Natural killer cell treated with Interleukin-12 subunit alpha and Interleukin-12 subunit beta and Interleukin-15 and Interleukin-18, amount 100 ng/mL, for 72 hours (primary cell): Measurements from ENCODE around the gene RPL15. TPM values are rescaled to one million over a fixed set of nuclear protein-coding genes. Genes with fewer than 3 reads are reported as not detected.
"Not testable (repeated sequence)": the region's sequence is repeated elsewhere in the genome, so short reads cannot be mapped to it uniquely, and the experiment has no call there.

ENCODE experiments used
- ATAC-seq, 2 donors: fragments of 150-1000 bp; cut with Tn5 transposase in 1 of 2; sonication (Bioruptor Pico), chemical (Tn5 transposase) in 1 of 2; 2 replicates each; pipeline ENCODE4 v1.10.0; 2021
- DNase-seq: peaks from one replicate; pipeline ENCODE4 v3.0.0; 2022; ENCODE audit warnings: low spot score
- H3K27ac Mint-ChIP-seq, 2 donors: 1 replicate in 1 of 2; 2 replicates in 1 of 2; pipeline ENCODE4 v1.8.0; 2022; ENCODE audit warnings: mixed read lengths in 2 of 2, mild to moderate bottlenecking in 1 of 2, moderate library complexity in 1 of 2
- H3K27me3 Mint-ChIP-seq, 2 donors: 1 replicate in 1 of 2; 2 replicates in 1 of 2; pipeline ENCODE4 v1.8.0; 2022; ENCODE audit warnings: mixed read lengths in 2 of 2
- H3K36me3 Mint-ChIP-seq: one replicate; pipeline ENCODE4 v1.8.0; 2022; ENCODE audit warnings: mixed read lengths
- H3K4me1 Mint-ChIP-seq, 2 donors: 1 replicate in 1 of 2; 2 replicates in 1 of 2; pipeline ENCODE4 v1.8.0; 2022; ENCODE audit warnings: low read depth in 2 of 2, mixed read lengths in 2 of 2, mild to moderate bottlenecking in 1 of 2
- H3K4me3 Mint-ChIP-seq: one replicate; pipeline ENCODE4 v1.8.0; 2022; ENCODE audit warnings: mixed read lengths
- H3K9me3 Mint-ChIP-seq: 2 replicates; pipeline ENCODE4 v1.8.0; 2022; ENCODE audit warnings: mixed read lengths
- total RNA-seq, 2 donors: library from RNA; stranded (reverse); gene quantifications; one replicate each; pipeline ENCODE4 v1.2.3, GENCODE V29; 2022

RPL15 gene
- total RNA-seq, 2 donors from 2014 or later: 1,150 to 1,334 TPM

DNA sequence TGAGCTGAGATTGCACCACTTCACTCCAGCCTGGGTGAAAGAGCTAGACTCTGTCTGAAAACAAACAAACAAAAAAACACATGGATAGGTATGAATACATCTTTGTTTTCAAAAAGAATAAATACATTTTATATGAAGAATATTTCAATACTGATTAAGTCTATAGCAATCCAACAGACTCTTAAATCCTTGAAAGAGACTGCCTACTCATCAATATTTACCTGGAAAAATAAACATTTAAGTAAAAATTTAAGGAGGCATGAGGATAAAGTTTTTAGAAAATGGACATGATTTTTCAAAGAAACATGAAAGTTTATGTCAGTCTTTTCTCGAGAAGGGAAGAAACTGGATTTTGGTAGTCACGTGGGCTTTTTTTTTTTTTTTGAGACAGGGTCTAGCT, 5.5 kb upstream of the RPL15 start:
- no peaks in the 10 kb centered on the region for H3K9me3 Mint-ChIP-seq
- H3K4me3 Mint-ChIP-seq: no peak overlapping the region
- H3K4me1 Mint-ChIP-seq: peaks cover 7 to 19% of the 10 kb centered on the region in 2 donors
- DNase-seq: no peak
- ATAC-seq: no peak
- peaks cover 5 to 7% of the 10 kb centered on the region in 2 donors for H3K27me3 Mint-ChIP-seq
- peaks cover 6% of the 10 kb centered on the region for H3K36me3 Mint-ChIP-seq
- H3K27ac Mint-ChIP-seq: no peak overlapping the region

DNA sequence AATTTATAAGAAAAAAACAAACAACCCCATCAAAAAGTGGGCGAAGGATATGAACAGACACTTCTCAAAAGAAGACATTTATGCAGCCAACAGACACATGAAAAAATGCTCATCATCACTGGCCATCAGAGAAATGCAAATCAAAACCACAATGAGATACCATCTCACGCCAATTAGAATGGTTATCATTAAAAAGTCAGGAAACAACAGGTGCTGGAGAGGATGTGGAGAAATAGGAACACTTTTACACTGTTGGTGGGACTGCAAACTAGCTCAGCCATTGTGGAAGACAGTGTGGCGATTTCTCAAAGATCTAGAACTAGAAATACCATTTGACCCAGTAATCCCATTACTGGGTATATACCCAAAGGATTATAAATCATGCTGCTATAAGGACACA, 4.6 kb upstream of the RPL15 start:
- not testable (repeated sequence) for H3K9me3 Mint-ChIP-seq, ATAC-seq, H3K27ac Mint-ChIP-seq, H3K27me3 Mint-ChIP-seq, DNase-seq, H3K36me3 Mint-ChIP-seq, H3K4me3 Mint-ChIP-seq
- peaks cover 7 to 19% of the 10 kb centered on the region in 2 donors for H3K4me1 Mint-ChIP-seq

DNA sequence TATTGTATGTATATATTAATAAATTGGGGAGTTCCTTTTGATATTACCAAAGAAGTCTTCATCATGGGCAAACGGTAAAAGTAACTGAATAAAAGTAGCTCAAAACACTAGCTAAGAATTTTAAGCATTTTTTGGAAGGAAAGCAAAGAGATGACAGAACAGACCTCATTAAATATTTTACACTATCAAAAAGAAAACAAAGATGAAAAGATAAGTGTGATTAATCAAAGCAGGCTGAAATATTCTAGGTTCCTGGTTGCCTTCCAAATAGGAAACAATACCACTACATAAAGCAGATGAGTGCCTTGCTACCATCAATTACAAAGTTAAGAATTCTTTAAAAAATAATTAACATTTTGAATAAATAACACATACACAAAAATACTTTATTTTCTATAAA, 3.8 kb upstream of the RPL15 start:
- Mint-ChIP-seq H3K4me1 (peaks cover 14 to 27% of the 10 kb centered on the region in 2 donors), H3K4me3 (no peak overlapping the region), H3K27me3 (peaks cover 5 to 7% of the 10 kb centered on the region in 2 donors), H3K9me3 (no peaks in the 10 kb centered on the region), H3K27ac (no peak overlapping the region), H3K36me3 (peaks cover 15% of the 10 kb centered on the region)
- DNase-seq: no peak
- no peak for ATAC-seq

DNA sequence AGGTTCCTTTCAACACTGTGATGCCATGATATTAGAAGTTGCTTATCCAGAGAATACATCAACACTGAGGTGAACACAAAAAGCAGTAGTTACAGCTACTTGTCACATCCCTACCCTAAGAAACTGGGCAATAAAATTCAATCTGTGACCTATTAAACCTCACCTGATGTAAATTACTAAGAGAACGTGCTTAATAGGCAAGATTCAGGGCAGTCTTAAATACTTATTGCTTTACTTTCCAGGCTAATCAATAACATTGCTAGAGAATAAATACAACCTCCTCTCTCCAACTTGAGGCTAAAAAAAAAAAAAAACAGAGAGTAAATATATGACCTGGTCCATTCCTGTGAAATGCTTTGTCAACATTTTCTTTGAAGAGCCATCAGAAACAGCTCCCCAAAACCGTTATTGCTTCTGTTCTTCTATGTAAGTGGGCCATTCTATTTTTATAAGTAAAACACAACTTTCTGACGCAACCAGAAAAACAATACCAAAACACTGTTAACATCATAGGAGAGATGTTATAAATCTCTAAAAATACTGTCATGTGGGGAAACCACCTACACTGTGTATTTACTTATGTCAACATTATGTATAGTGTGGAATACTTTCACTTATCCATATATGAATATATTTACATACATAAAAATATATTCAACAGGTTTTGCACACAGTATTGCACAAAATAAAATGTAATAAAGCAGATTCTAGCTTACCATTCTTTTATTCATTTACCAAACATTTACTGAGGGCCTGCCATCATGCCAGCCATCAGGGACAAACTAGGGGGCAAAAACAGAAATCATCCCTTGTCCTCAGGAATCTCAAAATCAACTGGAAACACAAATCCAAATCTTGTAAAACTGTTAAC, 2.8 kb upstream of the RPL15 start:
- ATAC-seq (no peak), DNase-seq (no peak)
- H3K4me3 Mint-ChIP-seq: no peak overlapping the region
- no peak overlapping the region for H3K27ac Mint-ChIP-seq
- H3K9me3 Mint-ChIP-seq: no peaks in the 10 kb centered on the region
- H3K36me3 Mint-ChIP-seq: peaks cover 24% of the 10 kb centered on the region
- H3K27me3 Mint-ChIP-seq: peaks cover 5 to 7% of the 10 kb centered on the region in 2 donors
- peaks cover 23 to 36% of the 10 kb centered on the region in 2 donors for H3K4me1 Mint-ChIP-seq

DNA sequence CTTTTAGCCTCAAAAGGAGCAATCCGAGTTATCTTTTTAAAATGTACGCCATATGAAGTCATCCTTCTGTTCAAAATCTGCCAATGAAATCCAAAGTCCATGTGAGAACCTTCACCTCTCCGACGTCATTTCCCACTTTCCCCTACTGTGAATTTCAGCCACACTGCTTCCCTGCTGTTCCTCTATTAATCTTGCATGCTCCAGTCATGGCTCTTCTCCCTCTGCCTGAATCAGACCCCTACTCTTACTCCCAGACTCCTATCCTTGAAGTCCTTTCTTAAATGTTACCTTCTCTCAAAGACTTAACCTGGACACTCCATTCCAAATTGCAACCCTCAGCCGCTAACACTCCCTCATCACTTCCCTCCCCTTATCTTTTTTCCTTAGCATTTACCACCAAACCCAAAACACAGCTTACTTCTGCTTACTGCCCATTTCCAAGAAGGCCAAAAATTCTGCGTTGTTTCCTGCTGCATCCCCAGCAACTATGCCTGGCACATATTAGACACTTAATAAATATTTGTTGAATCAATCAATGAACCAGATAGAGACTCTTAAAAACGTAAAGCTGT, 1.3 kb upstream of the RPL15 start:
- Mint-ChIP-seq H3K27me3 (peaks cover 5 to 7% of the 10 kb centered on the region in 2 donors), H3K36me3 (peaks cover 34% of the 10 kb centered on the region), H3K27ac (peak overlapping the region; percentile 96 to 99), H3K4me3 (peak overlapping the region; percentile 98), H3K9me3 (no peaks in the 10 kb centered on the region), H3K4me1 (peaks cover 30 to 49% of the 10 kb centered on the region in 2 donors)
- ATAC-seq: no peak
- no peak for DNase-seq

DNA sequence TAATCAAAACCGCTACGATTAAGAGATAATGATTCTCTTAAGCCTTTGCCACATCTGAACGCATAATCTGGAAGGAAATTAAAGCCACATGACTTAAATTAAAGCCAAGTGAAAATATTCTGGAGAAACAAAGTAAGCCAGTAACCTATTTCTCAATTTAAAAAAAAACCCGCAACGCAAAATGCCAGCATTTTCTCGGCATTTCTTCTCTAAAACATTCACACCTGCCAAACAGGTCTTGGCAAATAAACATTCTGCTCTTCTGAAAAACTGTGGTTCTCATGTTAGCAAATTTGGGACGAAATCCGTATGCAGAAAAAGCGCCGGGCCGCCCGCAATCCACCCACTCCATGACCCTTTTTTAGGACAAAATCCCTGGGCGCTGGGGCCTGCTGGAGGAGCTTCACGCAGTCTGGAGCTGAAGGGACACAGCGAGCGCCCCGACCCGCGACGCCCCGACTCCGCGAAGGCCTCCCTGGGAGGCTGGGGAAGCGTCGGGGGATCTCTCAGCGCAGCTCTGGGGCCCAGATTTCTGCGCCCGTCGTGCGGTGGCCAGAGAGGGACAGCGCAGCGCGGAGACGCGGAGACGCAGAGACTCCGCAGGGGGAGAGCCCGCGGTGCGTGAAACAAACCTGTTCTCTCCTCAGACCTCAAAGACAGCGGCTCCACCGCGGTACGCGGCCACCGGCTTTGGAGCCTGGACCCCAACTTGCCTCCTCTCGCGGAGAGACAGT, 613 bp upstream of the RPL15 start:
- ATAC-seq (peak; percentile 70 to 75), DNase-seq (peak; percentile 69)
- H3K9me3 Mint-ChIP-seq: no peaks in the 10 kb centered on the region
- peak overlapping the region; percentile 96 to 99 for H3K27ac Mint-ChIP-seq
- peaks cover 5 to 7% of the 10 kb centered on the region in 2 donors for H3K27me3 Mint-ChIP-seq
- H3K4me3 Mint-ChIP-seq: peak overlapping the region; percentile 98
- H3K4me1 Mint-ChIP-seq: peaks cover 30 to 49% of the 10 kb centered on the region in 2 donors
- H3K36me3 Mint-ChIP-seq: peaks cover 31% of the 10 kb centered on the region

DNA sequence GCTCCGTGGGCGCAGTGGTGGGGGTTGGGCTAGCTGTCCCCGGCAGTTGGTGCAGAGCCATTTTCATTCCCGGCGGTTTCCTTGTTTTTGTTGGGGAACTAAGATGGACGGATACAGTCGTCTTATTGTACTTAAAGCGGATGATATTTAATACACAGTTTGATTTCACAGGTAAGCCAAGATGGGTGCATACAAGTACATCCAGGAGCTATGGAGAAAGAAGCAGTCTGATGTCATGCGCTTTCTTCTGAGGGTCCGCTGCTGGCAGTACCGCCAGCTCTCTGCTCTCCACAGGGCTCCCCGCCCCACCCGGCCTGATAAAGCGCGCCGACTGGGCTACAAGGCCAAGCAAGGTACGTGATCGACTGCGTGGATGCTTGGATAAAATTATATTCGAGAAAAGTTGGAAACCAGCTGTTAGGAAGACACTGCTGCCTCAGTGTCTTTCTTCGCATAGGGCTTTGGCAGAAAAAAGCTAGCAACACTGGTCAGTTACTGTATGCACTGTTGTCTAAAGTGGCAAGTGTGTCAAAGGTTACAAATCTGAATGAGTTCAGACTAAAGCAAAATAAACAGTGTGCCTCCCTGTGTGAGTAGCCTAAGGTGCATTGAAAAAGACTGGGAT, 859 bp downstream of the RPL15 start:
- Mint-ChIP-seq H3K36me3 (peaks cover 31% of the 10 kb centered on the region), H3K4me1 (peaks cover 30 to 49% of the 10 kb centered on the region in 2 donors), H3K4me3 (peak overlapping the region; percentile 98), H3K27ac (peak overlapping the region; percentile 96 to 99)
- ATAC-seq, H3K27me3 Mint-ChIP-seq, DNase-seq, H3K9me3 Mint-ChIP-seq: not testable (repeated sequence)

DNA sequence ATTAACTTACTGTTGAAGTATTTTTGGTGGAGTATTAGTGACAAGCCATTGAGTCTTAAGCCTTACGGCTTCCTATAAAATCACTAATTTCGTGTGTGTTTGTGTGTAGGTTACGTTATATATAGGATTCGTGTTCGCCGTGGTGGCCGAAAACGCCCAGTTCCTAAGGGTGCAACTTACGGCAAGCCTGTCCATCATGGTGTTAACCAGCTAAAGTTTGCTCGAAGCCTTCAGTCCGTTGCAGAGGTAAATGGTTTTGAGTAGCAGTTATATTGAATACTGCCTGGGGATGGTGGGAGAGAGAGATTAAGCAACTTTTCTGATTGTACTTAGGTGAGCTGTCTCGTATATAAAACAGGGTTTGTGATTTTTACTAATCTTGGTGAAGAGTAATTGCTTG, 1.4 kb downstream of the RPL15 start:
- Mint-ChIP-seq H3K36me3 (peaks cover 31% of the 10 kb centered on the region), H3K4me3 (peak overlapping the region; percentile 98), H3K27ac (peak overlapping the region; percentile 96 to 99), H3K4me1 (peaks cover 30 to 49% of the 10 kb centered on the region in 2 donors)
- not testable (repeated sequence) for H3K9me3 Mint-ChIP-seq, DNase-seq, ATAC-seq, H3K27me3 Mint-ChIP-seq

DNA sequence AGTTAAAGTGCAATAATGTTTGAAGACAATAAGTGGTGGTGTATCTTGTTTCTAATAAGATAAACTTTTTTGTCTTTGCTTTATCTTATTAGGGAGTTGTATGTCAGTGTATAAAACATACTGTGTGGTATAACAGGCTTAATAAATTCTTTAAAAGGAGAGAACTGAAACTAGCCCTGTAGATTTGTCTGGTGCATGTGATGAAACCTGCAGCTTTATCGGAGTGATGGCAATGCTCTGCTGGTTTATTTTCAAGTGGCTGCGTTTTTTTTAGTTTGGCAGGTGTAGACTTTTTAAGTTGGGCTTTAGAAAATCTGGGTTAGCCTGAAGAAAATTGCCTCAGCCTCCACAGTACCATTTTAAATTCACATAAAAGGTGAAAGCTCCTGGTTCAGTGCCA, 2.7 kb downstream of the RPL15 start:
- Mint-ChIP-seq H3K27ac (peak overlapping the region; percentile 96 to 99), H3K4me3 (peak overlapping the region; percentile 98)

DNA sequence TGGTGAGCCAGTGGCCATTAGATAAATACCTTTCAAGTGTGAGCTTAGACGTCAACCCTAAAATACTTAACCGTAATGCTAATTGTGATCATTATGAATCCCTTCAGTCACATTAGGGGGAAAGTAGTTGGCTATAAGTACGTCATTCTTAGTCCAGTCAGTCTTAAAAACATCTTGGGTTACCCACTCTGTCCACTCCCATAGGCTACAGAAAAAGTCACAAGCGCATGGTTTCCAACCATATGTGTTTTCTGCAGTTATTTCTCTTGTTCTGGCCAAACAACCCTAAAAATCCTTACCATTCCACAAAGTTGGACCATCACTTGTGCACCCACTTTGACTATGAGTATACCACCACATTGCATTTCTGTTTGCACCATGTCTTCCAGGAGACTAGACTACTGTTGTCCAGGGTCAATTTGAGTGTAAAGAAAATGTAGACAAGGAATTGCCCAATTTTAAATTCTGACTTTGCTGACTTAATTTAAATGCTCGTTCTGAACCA, 3.3 kb downstream of the RPL15 start:
- Mint-ChIP-seq H3K4me3 (peak overlapping the region; percentile 98), H3K36me3 (peaks cover 31% of the 10 kb centered on the region), H3K9me3 (no peaks in the 10 kb centered on the region), H3K27me3 (peaks cover 5 to 7% of the 10 kb centered on the region in 2 donors), H3K4me1 (peaks cover 30 to 41% of the 10 kb centered on the region in 2 donors), H3K27ac (peak overlapping the region; percentile 96 to 99)
- DNase-seq (no peak), ATAC-seq (no peak)

More for the DNA sequence above, 2.7 kb downstream of the RPL15 start:
- H3K36me3 Mint-ChIP-seq: peaks cover 31% of the 10 kb centered on the region
- no peaks in the 10 kb centered on the region for H3K9me3 Mint-ChIP-seq
- DNase-seq (no peak), ATAC-seq (no peak)
- H3K27me3 Mint-ChIP-seq: peaks cover 5 to 7% of the 10 kb centered on the region in 2 donors
- H3K4me1 Mint-ChIP-seq: peaks cover 30 to 41% of the 10 kb centered on the region in 2 donors

DNA sequence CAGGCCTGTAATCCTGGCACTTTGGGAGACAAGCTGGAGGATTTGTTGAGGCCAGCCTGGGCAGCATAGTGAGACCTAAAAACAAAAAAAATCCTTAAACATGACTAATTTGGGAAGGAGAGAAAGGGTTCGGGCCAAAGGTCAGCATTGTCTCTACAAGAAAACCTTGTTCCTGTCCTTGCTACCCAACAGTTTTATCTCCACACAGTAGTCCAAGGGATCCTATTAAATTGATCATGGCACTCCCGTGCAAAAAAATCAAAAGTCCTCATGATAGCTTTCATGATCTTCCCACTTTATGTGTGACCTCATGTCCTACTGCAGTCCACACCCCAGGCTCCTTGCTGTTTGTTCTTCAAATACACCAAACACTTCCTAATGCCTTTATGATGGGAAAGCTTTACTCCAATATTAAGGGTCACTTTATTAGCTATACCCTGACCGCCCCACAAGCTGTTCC, 4.2 kb downstream of the RPL15 start:
- peaks cover 31% of the 10 kb centered on the region for H3K36me3 Mint-ChIP-seq
- H3K4me1 Mint-ChIP-seq: peaks cover 23 to 33% of the 10 kb centered on the region in 2 donors
- H3K27me3 Mint-ChIP-seq: no peaks in the 10 kb centered on the region
- no peaks in the 10 kb centered on the region for H3K9me3 Mint-ChIP-seq
- no peak overlapping the region for H3K4me3 Mint-ChIP-seq
- ATAC-seq (no peak), DNase-seq (no peak)
- peak overlapping the region in 1 of 2 donors; percentile 77 for H3K27ac Mint-ChIP-seq

DNA sequence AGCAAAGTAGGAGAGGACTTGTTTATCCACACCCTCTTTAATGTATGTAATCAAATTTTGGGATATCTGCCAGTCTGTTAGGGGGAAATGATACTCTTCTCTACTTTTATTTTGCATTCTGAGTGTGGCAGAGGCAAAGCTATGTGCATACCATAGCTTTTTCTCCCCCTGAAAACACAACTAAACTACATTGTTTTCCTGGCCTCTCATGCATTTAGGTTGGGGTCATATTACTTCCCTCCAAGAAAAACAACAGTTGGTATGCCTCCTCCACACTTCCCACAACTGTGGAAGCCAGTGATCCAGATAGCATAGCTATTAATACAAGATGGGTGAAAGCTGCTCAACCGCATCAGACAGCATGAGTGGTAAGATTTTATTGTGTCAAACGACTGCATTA, 6.9 kb downstream of the RPL15 start:
- Mint-ChIP-seq H3K27ac (peak overlapping the region in 1 of 2 donors; percentile 25), H3K4me1 (peaks cover 10 to 16% of the 10 kb centered on the region in 2 donors), H3K9me3 (no peaks in the 10 kb centered on the region), H3K36me3 (peaks cover 17% of the 10 kb centered on the region), H3K27me3 (no peaks in the 10 kb centered on the region), H3K4me3 (no peak overlapping the region)
- DNase-seq: no peak
- ATAC-seq: no peak

DNA sequence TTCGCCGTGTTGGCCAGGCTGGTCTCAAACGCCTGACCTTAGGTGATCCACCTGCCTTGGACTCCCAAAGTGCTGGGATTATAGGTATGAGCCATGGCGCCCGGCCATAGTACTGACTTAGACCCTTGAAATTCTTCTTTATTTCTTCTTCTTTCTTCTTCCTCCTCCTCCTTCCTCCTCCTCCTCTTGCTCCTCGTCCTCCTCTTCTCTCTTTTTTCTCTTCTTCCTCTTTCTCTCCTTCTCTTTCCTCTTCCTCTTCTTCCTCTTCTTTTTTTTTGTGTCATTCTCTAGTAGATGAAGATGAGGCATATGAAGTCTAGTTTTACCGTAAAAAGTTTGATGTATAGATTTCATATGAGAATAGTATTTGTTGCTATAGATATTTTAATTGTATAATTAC, 9.3 kb downstream of the RPL15 start:
- peaks cover 0 to 1% of the 10 kb centered on the region in 2 donors for H3K4me1 Mint-ChIP-seq
- no peaks in the 10 kb centered on the region for H3K36me3 Mint-ChIP-seq
- H3K27me3 Mint-ChIP-seq: peaks cover 0 to 2% of the 10 kb centered on the region in 2 donors
- DNase-seq: no peak
- H3K9me3 Mint-ChIP-seq: no peaks in the 10 kb centered on the region
- no peak overlapping the region for H3K27ac Mint-ChIP-seq
- H3K4me3 Mint-ChIP-seq: no peak overlapping the region
- no peak for ATAC-seq
